C4-2B (cell line): ENCODE results near the gene TCP11L1.

Experiments used
- ZFX ChIP-seq: fragments of 450-650 bp; IDR thresholded peaks from 2 replicates; pipeline ENCODE4 v1.6.1; 2017
- TF ChIP-seq, protein P1 (sequence below): fragments of 450-650 bp; conservative IDR thresholded peaks from 2 replicates; pipeline ENCODE4 v1.5.1; 2017; ENCODE audit warnings: mild to moderate bottlenecking

DNA sequence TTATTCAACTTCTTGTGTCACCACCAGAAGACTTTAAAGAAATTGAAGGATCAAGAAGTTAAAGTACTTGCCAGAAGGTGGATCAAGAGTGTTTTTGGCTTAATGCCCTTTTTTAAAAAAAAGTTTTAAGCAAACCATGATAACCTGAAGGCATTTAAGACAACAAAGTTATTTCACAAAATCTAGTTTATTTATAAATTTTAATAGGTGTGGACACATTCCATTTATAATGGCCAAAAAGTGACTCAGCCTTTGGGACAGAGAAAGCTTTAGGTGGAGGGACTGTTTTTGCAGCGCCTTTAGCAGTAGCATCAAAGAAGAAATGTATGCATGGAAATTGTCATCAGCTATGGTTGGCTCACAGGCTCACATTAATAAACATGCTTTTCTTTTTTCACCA, 17.9 kb downstream of the TCP11L1 start:
- TF ChIP-seq, protein P1, sequence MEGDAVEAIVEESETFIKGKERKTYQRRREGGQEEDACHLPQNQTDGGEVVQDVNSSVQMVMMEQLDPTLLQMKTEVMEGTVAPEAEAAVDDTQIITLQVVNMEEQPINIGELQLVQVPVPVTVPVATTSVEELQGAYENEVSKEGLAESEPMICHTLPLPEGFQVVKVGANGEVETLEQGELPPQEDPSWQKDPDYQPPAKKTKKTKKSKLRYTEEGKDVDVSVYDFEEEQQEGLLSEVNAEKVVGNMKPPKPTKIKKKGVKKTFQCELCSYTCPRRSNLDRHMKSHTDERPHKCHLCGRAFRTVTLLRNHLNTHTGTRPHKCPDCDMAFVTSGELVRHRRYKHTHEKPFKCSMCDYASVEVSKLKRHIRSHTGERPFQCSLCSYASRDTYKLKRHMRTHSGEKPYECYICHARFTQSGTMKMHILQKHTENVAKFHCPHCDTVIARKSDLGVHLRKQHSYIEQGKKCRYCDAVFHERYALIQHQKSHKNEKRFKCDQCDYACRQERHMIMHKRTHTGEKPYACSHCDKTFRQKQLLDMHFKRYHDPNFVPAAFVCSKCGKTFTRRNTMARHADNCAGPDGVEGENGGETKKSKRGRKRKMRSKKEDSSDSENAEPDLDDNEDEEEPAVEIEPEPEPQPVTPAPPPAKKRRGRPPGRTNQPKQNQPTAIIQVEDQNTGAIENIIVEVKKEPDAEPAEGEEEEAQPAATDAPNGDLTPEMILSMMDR: no peak
- TF ChIP-seq ZFX: no peak
